Central memory CD4-positive, alpha-beta T cell (primary cell): ENCODE measurements around the gene RPS25.
"Not testable (repeated sequence)": the region's sequence is repeated elsewhere in the genome, so short reads cannot be mapped to it uniquely, and the experiment has no call there.

Experiments
- DNase-seq: peaks from one replicate; pipeline ENCODE4 v3.0.0; 2022
- total RNA-seq, 3 experiments: gene quantifications; one replicate each; lab custom pipeline; 2026; lab: John Stamatoyannopoulos, UW

Gene RPS25
- 455 to 1,024 (median 623) reads per million in 3 experiments for total RNA-seq

- peak; percentile 96 for DNase-seq
Observed at GRCh38 chr11:119018074-119018938, at the start of gene RPS25, which contains the start of gene TRAPPC4. TSS of gene RPS25 (minus strand) at chr11:119018343. CDS start at chr11:119018284, 59 bp downstream. TSS of gene TRAPPC4 (plus strand) at chr11:119018766. CDS start at chr11:119018796, 30 bp downstream.

GRCh38 chr11:119067371-119068222, 49.5 kb upstream of the RPS25 start, which contains the start of gene VPS11:
TSS of gene VPS11 (plus strand) at chr11:119067818. CDS start at chr11:119067824, 6 bp downstream.
- DNase-seq: peak; percentile 98

GRCh38 chr11:119065369-119065768, 47.2 kb upstream of the RPS25 start:
- peak; percentile 48 for DNase-seq

- no peak for DNase-seq
Observed at GRCh38 chr11:119062779-119063178, 44.6 kb upstream of the RPS25 start.

- DNase-seq: no peak
Observed at GRCh38 chr11:119061256-119061655, 43.1 kb upstream of the RPS25 start.

- not testable (repeated sequence) for DNase-seq
Observed at GRCh38 chr11:119059128-119059527, 41.0 kb upstream of the RPS25 start.

GRCh38 chr11:119057000-119057769, 39.0 kb upstream of the RPS25 start, which contains the start of gene HYOU1:
TSS of gene HYOU1 (minus strand) at chr11:119057205. CDS start at chr11:119056160, 1,045 bp downstream.
- peak; percentile 98 for DNase-seq

GRCh38 chr11:119056421-119056999, 38.4 kb upstream of the RPS25 start:
- DNase-seq: peak; percentile 58

- DNase-seq: no peak
Observed at GRCh38 chr11:119055901-119056300, 37.8 kb upstream of the RPS25 start.

- DNase-seq: no peak
Observed at GRCh38 chr11:119054418-119054817, 36.3 kb upstream of the RPS25 start.

- DNase-seq: no peak
Observed at GRCh38 chr11:119052163-119052814, 34.1 kb upstream of the RPS25 start.

- no peak for DNase-seq
Observed at GRCh38 chr11:119051440-119052162, 33.5 kb upstream of the RPS25 start.

GRCh38 chr11:119049081-119049480, 30.9 kb upstream of the RPS25 start:
- DNase-seq: no peak

- DNase-seq: no peak
Observed at GRCh38 chr11:119048644-119049043, 30.5 kb upstream of the RPS25 start.

GRCh38 chr11:119047205-119047604, 29.1 kb upstream of the RPS25 start:
- DNase-seq: no peak

GRCh38 chr11:119046489-119046888, 28.3 kb upstream of the RPS25 start:
- no peak for DNase-seq

- DNase-seq: no peak
Observed at GRCh38 chr11:119044708-119045107, 26.6 kb upstream of the RPS25 start.

- DNase-seq: no peak
Observed at GRCh38 chr11:119042927-119043326, 24.8 kb upstream of the RPS25 start.

GRCh38 chr11:119041821-119042514, 23.8 kb upstream of the RPS25 start:
- no peak for DNase-seq

- DNase-seq: not testable (repeated sequence)
Observed at GRCh38 chr11:119039471-119039870, 21.3 kb upstream of the RPS25 start.
